GM13977 (cell line): Measurements from ENCODE around the gene UBE2V1.
"Not testable (repeated sequence)": the region's sequence is repeated elsewhere in the genome, so short reads cannot be mapped to it uniquely, and the experiment has no call there.

Experiments
- DNase-seq: peaks from one replicate; pipeline ENCODE4 v3.0.0; 2012; ENCODE audit warnings: low spot score
- in situ Hi-C: fragments of 300-500 bp; cut with MboI; formaldehyde crosslinking; loops from one replicate; pipeline ENCODE4 v1.12.0; 2022; ENCODE audit warnings: low sequenced_read_pairs, low pct_unique_long_range_greater_than_20kb, mixed read lengths, inconsistent platforms; ENCODE audit not compliant: unreplicated experiment
- TF ChIP-seq, protein P1 (sequence below): IDR thresholded peaks from 2 replicates; pipeline ENCODE4 v1.5.1; 2012; ENCODE audit warnings: mild to moderate bottlenecking, control low read depth; ENCODE audit not compliant: insufficient read depth; ENCODE audit errors: extremely low read depth, missing control alignments

The UBE2V1 gene

DNA sequence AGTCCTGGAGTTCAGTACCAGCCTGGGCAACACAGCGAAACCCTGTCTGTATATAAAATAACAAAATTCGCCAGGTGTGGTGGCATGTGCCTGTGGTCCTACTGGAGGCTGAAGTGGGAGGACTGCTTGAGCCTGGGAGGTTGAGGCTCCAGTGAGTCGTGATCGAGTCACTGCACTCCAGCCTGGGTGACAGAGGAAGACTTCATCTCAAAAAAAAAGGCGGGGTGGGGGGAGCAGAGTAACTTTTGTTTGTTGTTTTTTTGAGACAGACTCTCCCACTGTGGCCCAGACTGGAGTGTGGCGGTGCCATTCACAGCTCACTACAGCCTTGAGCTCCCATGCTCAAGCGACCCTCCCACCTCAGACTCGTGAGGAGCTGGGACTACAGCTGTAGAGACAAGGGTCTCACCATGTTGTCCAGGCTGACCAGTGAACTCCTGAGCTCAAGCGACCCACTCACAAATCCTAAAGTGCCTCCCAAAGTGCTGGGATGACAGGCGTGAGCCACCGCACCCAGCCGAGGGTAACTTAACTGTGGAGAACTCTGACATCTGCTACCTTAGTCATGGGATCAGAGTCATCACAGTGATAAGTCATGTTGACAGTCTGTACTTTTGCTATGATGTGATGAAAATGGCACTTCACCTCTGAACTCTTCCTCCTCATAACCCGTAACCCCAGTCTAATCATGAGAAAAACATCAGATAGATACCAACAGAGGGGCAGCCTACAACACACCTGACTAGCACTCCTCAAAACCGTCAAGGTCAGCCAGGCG, 24.1 kb upstream of the UBE2V1 start:
- in situ Hi-C loops: no loop called here
- DNase-seq: no peak
- TF ChIP-seq, protein P1, sequence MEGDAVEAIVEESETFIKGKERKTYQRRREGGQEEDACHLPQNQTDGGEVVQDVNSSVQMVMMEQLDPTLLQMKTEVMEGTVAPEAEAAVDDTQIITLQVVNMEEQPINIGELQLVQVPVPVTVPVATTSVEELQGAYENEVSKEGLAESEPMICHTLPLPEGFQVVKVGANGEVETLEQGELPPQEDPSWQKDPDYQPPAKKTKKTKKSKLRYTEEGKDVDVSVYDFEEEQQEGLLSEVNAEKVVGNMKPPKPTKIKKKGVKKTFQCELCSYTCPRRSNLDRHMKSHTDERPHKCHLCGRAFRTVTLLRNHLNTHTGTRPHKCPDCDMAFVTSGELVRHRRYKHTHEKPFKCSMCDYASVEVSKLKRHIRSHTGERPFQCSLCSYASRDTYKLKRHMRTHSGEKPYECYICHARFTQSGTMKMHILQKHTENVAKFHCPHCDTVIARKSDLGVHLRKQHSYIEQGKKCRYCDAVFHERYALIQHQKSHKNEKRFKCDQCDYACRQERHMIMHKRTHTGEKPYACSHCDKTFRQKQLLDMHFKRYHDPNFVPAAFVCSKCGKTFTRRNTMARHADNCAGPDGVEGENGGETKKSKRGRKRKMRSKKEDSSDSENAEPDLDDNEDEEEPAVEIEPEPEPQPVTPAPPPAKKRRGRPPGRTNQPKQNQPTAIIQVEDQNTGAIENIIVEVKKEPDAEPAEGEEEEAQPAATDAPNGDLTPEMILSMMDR: no peak

DNA sequence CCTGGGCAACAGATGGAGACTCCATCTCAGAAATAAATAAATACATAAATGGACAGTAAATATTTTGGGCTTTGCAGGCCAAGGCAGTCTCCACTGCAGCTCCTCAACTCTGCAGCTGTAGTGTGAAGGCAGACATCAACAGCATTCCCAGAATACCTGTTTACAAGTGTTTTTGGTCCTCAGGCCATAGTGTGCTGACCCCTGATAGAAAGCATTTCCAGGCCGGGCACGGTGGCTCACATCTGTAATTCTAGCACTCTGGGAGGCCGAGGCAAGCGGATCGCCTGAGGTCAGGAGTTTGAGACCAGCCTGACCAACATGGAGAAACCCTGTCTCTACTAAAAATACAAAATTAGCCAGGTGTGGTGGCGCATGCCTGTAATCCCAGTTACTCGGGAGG, 22.2 kb upstream of the UBE2V1 start:
- DNase-seq, in situ Hi-C loops: not testable (repeated sequence)

DNA sequence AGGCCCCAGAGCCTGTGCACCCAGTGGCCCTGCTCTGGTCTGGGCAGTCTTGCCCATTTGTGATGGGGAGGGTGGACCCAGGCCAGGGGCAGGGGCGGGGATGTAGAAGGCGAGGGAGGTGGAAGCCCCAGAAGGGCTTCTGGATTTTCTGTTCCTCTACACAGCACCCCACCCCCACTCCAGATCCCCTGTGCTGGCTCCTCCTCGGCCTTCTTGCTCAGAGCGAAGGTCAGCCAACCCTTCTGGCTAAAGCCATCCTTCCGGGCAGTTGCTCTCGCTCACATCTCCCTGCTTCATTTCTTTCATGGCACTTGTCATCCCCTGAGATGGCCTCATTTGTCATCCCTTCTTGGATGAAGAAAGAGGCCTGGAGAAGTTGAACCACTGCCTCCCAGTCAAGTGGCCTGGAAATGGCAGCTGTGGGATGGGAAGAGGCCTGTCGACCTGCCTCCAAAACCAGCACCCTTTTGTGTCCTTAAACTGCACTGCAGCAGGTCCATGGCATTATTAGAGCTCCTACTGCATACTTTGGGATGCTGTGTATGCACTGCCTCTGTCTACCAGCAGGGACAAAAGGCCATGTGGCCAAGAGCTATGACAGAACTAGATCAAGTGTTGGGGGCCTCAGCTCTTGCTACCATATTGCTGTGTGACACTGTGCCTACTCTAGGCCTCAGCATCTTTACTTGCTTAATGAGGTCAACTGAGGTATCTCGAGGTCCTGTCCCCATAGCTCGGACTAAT, 20.7 kb upstream of the UBE2V1 start:
- in situ Hi-C loops: no loop called here
- no peak for DNase-seq
- TF ChIP-seq, protein P1: no peak

DNA sequence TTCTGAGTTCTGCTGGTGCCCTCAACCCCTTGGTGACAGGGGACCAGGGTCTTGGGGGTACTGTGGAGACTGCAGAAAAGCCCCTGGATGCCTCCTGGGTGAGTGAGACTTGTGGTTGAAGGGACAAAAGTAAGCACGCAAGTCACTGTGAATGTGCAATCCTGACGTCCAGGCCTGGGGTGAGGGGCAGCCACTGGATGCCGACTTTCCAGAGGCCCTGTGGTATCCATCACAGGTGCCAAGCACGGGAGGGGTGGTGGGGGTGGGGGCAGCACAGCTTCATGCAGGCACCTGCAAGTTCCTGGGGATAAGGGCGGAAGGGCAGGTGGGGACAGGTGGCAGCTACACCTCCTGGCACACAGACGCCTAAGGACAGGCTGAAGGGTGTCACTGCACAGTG, 20.1 kb upstream of the UBE2V1 start:
- TF ChIP-seq, protein P1: no peak
- in situ Hi-C loops: no loop called here
- DNase-seq: no peak

DNA sequence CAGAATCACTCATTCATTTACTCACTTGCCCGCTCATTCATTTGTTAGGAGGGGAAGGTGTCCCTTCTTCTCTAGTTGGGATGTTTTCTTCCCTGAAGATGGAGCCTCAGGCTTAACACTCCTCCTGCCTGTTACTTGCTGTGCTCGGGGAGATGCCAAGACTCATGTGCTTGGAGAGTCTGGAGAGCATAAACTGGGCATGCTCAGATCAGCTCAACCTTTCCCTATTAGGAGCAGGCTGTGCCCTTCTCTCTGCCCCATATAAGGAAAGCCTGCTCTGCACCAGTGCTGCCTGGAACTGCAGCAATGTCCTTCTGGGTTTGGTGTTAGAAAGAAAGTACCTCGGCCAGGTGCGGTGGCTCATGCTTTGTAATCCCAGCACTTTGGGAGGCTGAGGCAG, 18.0 kb upstream of the UBE2V1 start:
- TF ChIP-seq, protein P1: no peak
- no peak for DNase-seq
- in situ Hi-C loops: no loop called here

DNA sequence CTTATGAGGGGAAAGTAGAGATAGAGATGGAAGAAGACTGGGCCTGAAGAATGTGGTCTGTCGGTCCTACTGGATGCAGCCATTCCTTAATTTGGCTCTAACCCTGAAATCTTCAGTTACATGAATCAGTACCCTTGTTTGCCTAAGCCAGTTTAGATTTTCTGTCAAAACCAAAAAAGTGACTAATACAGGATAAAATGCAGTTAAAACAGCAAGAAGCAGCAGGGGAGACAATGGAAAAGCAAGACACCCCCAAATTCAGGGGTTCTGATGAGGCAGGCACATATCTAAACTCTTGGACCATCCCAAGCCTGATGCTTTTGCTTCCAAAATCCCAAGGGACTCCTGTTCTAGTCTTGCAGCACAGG, 17.4 kb upstream of the UBE2V1 start:
- TF ChIP-seq, protein P1: no peak
- in situ Hi-C loops: no loop called here
- DNase-seq: no peak

DNA sequence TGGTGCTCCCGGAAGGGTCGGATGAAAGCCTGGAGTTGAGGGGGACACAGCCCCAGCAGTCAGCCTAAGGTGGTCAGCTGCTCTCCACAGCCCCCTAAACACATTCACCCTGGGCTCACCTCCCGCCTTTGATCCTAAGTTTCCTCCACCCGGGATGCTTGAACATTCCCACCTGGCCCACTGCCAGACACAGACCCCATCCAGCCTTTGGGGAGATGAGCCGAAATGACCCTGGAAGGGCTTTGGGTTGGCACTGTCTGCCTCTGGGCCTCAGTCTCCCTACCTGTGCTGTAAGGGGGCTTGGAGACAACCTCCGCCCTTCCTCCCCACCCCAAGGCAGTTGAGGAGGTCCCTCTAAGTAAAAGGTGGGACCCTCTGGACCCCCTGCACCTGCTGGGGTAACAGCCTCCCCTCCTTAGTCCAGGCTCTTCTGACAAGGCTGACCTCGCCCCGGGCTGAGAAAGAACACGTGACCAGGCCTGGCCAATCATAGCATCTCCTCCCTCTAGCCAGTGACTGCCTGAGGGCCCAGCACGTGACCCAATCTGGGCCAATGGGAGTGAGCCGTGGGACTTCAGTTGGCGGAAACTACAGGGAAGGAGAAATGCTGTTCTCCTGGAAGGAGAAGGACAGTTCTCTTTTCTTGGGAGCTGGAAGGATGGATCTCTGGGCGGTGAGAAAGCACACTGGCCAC, 16.9 kb upstream of the UBE2V1 start:
- DNase-seq: no peak
- in situ Hi-C loops: no loop called here
- TF ChIP-seq, protein P1: no peak
